HepG2 (cell line): ENCODE data around the gene SLC22A7. TPM values are rescaled to one million over a fixed set of nuclear protein-coding genes. Genes with fewer than 3 reads are reported as not detected.

ENCODE experiments used
- CBX1 ChIP-seq: IDR thresholded peaks from one replicate; pipeline ENCODE4 v1.6.1; 2016; ENCODE audit warnings: antibody characterized with exemption, low read depth
- CEBPG ChIP-seq: IDR thresholded peaks from 2 replicates; pipeline ENCODE4 v1.6.1; 2016
- E2F2 ChIP-seq: sonication (generic); formaldehyde crosslinking; IDR thresholded peaks from 2 replicates; pipeline ENCODE4 v1.4.0; 2020; ENCODE audit warnings: missing genetic modification reagents, borderline replicate concordance
- ERF ChIP-seq: IDR thresholded peaks from 2 replicates; pipeline ENCODE4 v1.6.1; 2018; ENCODE audit warnings: missing biosample characterization, missing genetic modification reagents
- FOXM1 ChIP-seq: sonication (generic); formaldehyde crosslinking; IDR thresholded peaks from 2 replicates; pipeline ENCODE4 v1.5.0; 2020; ENCODE audit warnings: missing genetic modification reagents
- FUBP1 ChIP-seq: sonication (generic); formaldehyde crosslinking; IDR thresholded peaks from 2 replicates; pipeline ENCODE4 v1.5.1; 2020; ENCODE audit warnings: missing genetic modification reagents, mild to moderate bottlenecking, borderline replicate concordance
- GTF2F1 ChIP-seq: fragments of 150-350 bp; IDR thresholded peaks from 2 replicates; pipeline ENCODE4 v1.6.1; 2014; ENCODE audit warnings: low read length
- IKZF1 ChIP-seq: fragments of 450-650 bp; IDR thresholded peaks from 2 replicates; pipeline ENCODE4 v1.7.1; 2016
- RBM22 ChIP-seq: fragments of 200-400 bp; formaldehyde crosslinking; optimal IDR thresholded peaks from 2 replicates; pipeline ENCODE3; 2017; ENCODE audit warnings: mild to moderate bottlenecking, low read length, moderate library complexity
- RFXANK ChIP-seq: IDR thresholded peaks from 2 replicates; pipeline ENCODE4 v1.6.1; 2016
- SMAD1 ChIP-seq: sonication (generic); formaldehyde crosslinking; IDR thresholded peaks from 2 replicates; pipeline ENCODE4 v1.4.0; 2020; ENCODE audit warnings: missing genetic modification reagents, low read depth, mild to moderate bottlenecking, borderline replicate concordance
- ZBTB7B ChIP-seq: sonication (generic); formaldehyde crosslinking; IDR thresholded peaks from 2 replicates; pipeline ENCODE4 v1.4.0; 2020; ENCODE audit warnings: missing genetic modification reagents
- ZBTB8A ChIP-seq: sonication (generic); formaldehyde crosslinking; IDR thresholded peaks from 2 replicates; pipeline ENCODE4 v1.4.0; 2020; ENCODE audit warnings: mild to moderate bottlenecking, low read depth, missing genetic modification reagents, borderline replicate concordance
- ZKSCAN5 ChIP-seq: sonication (generic); formaldehyde crosslinking; IDR thresholded peaks from 2 replicates; pipeline ENCODE4 v1.5.1; 2020; ENCODE audit warnings: mild to moderate bottlenecking, missing genetic modification reagents
- ZNF143 ChIP-seq: sonication (generic); formaldehyde crosslinking; IDR thresholded peaks from 2 replicates; pipeline ENCODE4 v1.4.0; 2020; ENCODE audit warnings: missing genetic modification reagents
- ZNF576 ChIP-seq: sonication (generic); formaldehyde crosslinking; IDR thresholded peaks from 2 replicates; pipeline ENCODE4 v1.4.0; 2020; ENCODE audit warnings: mild to moderate bottlenecking, missing genetic modification reagents
- ZNF879 ChIP-seq: sonication (generic); formaldehyde crosslinking; IDR thresholded peaks from 2 replicates; pipeline ENCODE4 v1.8.1; 2023; ENCODE audit warnings: missing genetic modification reagents
- ZNF883 ChIP-seq: sonication (generic); formaldehyde crosslinking; IDR thresholded peaks from 2 replicates; pipeline ENCODE4 v1.5.1; 2020; ENCODE audit warnings: mild to moderate bottlenecking, missing genetic modification reagents; ENCODE audit errors: not compliant biosample characterization
- polyA plus RNA-seq, 8 experiments: library from polyadenylated mRNA; depleted of rRNA in 3 of 8; stranded (reverse) in 7 of 8; unstranded in 1 of 8; fragments of >200 nt; fragmentation: Illumina TruSeq in 4 of 8; extraction: Trizol in 4 of 8; gene quantifications; 2 replicates each; pipeline versions ENCODE4 v1.2.1 to v1.2.3, GENCODE V29; 2011 to 2016; ENCODE audit warnings: low read depth in 4 of 8, missing spikeins in 1 of 8, mixed read lengths in 1 of 8; ENCODE audit not compliant: insufficient read depth in 1 of 8
- total RNA-seq, 5 experiments: library from RNA; depleted of rRNA; stranded (reverse); fragments of >200 nt; fragmentation: Illumina TruSeq; extraction: Trizol; gene quantifications; 2 replicates each; pipeline ENCODE4 v1.2.3, GENCODE V29; 2016; ENCODE audit warnings: low read depth in 1 of 5
- TF ChIP-seq, protein P1 (sequence below): sonication (generic); formaldehyde crosslinking; IDR thresholded peaks from 2 replicates; pipeline ENCODE4 v1.5.1; 2020; ENCODE audit warnings: mild to moderate bottlenecking, missing genetic modification reagents
- TF ChIP-seq, protein P2 (sequence below): IDR thresholded peaks from 2 replicates; pipeline ENCODE4 v1.6.1; 2016
- TF ChIP-seq, protein P3 (sequence below): IDR thresholded peaks from 2 replicates; pipeline ENCODE4 v1.6.1; 2016; ENCODE audit warnings: mild to moderate bottlenecking

Gene SLC22A7
- total and polyA plus RNA-seq, 2 of the 13 experiments (the other 11 are each of a cell fraction or from before 2014, with no cell fraction given): 5.3 to 22.6 TPM

DNA sequence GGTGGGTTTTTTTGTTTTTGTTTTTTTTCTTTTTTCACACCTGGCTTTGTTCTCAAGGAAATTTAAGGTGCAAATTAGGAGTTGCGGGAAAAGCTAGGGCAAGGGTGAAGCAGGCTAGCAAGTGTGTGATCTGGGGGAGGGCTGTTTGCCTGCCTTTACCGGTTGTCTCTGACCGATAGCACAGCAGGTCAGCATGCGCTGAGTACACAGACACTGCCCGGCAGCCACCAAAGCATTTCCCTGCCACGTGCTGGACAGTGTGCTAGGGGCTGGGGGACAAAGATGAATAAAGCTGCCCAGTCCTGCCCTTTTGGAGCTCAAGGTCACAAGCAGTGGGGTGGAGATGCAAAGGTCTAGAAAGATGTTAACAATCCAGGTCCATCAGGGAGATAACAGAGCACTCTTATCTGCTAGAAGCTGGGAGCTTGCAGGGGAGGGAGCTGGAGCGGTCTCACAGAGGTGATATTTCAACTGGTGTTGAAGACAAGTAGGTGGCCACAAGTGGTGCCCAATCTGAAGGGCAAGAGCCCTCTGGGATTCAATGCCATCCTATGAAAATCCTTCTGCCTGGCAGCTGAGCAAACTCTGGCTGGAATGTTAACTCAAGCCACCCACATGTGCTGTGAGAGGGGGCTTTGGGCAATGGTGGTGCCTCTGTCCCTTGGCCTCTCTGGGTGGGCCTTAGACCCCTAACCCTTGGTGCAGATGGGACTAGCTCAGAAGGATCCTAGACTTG is 30.3 kb upstream of the SLC22A7 start (continued):
- TF ChIP-seq FUBP1 (CRISPR knock-in tag) (peak; percentile 100; the same call in 1 of the 2 replicates), ZNF143 (CRISPR knock-in tag) (no peak; the same call in none of the 2 replicates), ZNF576 (peak; percentile 88), FOXM1 (CRISPR knock-in tag) (0 out of 2 replicates have a peak, but pooled peaks have one; percentile 34), ZNF883 (CRISPR knock-in tag) (peak; percentile 90), RFXANK (CRISPR knock-in tag) (peak; percentile 93), E2F2 (CRISPR knock-in tag) (no peak), CEBPG (peak; percentile 86), SMAD1 (CRISPR knock-in tag) (peak; percentile 100), IKZF1 (no peak), ERF (CRISPR knock-in tag) (peak; percentile 100), GTF2F1 (no peak), CBX1 (peak; percentile 89), ZBTB8A (CRISPR knock-in tag) (peak; percentile 63; the same call in 1 of the 2 replicates), ZNF879 (peak; percentile 72; the same call in 1 of the 2 replicates), RBM22 (no peak), ZKSCAN5 (CRISPR knock-in tag) (peak; percentile 84), ZBTB7B (peak; percentile 100)
- TF ChIP-seq, protein P1, sequence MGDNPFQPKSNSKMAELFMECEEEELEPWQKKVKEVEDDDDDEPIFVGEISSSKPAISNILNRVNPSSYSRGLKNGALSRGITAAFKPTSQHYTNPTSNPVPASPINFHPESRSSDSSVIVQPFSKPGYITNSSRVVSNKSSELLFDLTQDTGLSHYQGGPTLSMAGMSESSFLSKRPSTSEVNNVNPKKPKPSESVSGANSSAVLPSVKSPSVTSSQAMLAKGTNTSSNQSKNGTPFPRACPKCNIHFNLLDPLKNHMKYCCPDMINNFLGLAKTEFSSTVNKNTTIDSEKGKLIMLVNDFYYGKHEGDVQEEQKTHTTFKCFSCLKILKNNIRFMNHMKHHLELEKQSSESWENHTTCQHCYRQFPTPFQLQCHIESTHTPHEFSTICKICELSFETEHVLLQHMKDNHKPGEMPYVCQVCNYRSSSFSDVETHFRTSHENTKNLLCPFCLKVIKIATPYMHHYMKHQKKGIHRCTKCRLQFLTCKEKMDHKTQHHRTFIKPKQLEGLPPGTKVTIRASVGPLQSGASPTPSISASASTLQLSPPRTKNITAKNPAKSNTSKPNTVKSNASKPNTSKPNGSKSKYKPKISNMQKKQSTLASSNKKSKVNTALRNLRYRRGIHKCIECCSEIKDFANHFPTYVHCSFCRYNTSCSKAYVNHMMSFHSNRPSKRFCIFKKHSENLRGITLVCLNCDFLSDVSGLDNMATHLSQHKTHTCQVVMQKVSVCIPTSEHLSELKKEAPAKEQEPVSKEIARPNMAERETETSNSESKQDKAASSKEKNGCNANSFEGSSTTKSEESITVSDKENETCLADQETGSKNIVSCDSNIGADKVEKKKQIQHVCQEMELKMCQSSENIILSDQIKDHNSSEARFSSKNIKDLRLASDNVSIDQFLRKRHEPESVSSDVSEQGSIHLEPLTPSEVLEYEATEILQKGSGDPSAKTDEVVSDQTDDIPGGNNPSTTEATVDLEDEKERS (CRISPR knock-in tag): peak; percentile 100
- TF ChIP-seq, protein P2, sequence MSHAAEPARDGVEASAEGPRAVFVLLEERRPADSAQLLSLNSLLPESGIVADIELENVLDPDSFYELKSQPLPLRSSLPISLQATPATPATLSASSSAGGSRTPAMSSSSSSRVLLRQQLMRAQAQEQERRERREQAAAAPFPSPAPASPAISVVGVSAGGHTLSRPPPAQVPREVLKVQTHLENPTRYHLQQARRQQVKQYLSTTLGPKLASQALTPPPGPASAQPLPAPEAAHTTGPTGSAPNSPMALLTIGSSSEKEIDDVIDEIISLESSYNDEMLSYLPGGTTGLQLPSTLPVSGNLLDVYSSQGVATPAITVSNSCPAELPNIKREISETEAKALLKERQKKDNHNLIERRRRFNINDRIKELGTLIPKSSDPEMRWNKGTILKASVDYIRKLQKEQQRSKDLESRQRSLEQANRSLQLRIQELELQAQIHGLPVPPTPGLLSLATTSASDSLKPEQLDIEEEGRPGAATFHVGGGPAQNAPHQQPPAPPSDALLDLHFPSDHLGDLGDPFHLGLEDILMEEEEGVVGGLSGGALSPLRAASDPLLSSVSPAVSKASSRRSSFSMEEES (CRISPR knock-in tag): peak; percentile 99
- TF ChIP-seq, protein P3, sequence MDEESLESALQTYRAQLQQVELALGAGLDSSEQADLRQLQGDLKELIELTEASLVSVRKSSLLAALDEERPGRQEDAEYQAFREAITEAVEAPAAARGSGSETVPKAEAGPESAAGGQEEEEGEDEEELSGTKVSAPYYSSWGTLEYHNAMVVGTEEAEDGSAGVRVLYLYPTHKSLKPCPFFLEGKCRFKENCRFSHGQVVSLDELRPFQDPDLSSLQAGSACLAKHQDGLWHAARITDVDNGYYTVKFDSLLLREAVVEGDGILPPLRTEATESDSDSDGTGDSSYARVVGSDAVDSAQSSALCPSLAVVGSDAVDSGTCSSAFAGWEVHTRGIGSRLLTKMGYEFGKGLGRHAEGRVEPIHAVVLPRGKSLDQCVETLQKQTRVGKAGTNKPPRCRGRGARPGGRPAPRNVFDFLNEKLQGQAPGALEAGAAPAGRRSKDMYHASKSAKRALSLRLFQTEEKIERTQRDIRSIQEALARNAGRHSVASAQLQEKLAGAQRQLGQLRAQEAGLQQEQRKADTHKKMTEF (CRISPR knock-in tag): peak; percentile 100
